Measurements from ENCODE around the gene ZNF536.

Gene ZNF536

GRCh38 chr19:30579419-30579818 lies 207.2 kb downstream of the ZNF536 start:
- DNase-seq: no peak

GRCh38 chr19:30580673-30581072 lies 208.5 kb downstream of the ZNF536 start:
- DNase-seq: no peak

DNA sequence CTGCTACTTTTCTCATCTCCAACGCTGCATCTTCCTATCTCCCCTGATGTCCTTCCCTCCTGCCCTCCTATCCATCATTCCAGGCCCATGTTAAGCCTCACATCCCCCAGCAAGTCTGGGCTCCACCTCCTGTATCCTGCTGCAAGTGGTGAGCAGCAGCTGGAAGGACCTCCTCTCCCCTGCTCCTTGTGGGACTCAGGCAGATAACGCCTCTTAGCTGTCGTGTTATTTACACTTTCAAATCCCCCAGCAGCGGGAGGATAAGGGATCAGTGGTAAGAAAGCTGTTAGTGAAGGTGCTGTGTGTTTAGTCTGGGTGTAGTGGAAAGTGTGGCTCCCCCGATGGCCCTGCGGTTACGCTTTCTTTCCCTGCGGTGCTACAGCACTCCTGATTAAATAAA lies 211.9 kb downstream of the ZNF536 start:
- DNase-seq: no peak

- DNase-seq: no peak
Measured at GRCh38 chr19:30587869-30588268, 215.7 kb downstream of the ZNF536 start.

DNA sequence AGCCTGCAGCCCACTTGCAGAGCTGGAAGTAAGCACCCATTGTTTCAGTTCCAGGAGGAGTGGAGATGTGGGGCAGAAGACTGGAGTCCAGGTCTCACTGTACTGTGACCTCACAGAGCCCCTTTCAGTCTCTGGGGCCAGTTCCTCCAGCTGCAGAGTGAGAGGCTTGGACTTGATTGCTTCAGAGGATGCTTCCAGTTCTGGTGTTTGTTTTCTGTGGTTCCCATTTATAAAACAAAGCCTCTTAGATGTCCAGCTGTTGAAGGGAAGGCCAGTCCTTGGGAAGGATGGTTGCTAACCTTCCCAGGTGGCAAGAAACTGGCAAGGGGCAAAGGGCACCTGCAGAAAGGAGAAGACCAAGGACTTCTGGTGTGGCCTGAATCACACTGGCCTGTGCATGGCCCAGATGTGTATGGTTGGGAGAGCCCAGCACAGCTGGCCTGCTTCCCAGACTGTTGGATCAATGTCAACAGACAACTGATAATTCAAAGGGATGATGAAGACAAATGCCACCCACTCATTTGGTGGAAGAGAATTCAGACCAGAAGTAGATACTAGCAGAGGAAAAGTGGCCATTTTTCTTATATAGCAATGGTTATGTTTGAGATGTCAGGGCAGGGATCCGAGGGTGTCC lies 218.5 kb downstream of the ZNF536 start:
- no peak for DNase-seq

DNA sequence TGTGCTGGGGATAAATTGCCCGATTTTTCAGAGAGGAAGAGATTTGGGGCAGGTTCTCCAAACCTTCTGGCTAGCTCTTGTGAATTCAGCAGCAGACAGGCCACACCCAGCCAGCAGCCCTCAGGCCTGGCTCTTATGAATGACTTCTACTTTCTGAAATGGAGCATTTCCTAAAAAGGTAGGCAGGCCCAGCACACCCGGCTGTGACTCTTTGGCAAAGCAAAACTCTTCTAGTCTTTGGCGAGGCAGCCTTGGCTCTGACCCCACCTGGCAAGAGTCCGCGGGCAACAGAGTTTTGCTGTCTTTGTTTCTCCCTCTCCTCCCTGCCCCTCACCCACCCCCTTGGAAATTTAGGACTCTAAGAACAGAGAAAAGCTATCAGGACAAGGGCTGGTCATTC lies 221.2 kb downstream of the ZNF536 start:
- no peak for DNase-seq

GRCh38 chr19:30593975-30594745 lies 222.0 kb downstream of the ZNF536 start:
- no peak for DNase-seq

DNA sequence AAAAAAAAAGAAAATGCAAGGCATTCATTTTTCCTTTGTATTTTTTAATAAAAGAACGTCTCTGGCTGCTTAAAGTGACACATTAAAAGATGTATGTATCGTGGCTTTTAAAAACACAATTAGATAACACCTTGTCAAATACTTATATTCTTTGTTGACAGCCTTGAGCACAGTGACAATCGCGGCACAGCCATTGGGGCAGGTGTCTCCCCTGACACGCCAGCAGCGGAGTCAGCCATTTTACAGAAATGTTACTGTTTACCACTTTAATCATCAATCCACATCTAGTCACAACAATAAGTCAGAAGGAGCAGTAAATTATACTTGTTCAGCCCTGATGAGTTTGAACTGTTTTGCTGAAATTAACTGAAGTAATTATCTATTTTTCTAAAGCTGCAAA lies 224.1 kb downstream of the ZNF536 start:
- DNase-seq: no peak

- DNase-seq: no peak
Measured at GRCh38 chr19:30596813-30597399, 224.7 kb downstream of the ZNF536 start.

DNA sequence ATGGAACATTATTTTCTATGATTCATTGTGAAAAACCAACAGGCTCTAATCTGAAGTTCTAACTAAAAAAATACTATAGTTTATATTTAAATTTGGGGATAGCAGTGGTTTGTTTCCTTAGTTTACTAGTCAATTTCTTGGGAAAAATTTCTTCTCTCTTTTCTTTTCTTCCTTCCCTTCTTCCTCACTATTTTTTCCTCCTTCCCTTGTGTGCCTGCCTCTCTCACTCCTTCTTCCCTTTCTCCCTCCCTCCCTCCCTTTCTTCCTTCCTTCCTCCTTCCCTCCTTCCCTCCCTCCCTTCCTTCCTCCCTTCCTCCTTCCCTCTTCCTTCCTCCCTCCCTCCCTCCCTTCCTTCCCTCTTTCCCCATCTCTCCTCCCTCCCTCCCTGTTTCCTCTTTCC lies 226.5 kb downstream of the ZNF536 start:
- no peak for DNase-seq

- no peak for DNase-seq
Measured at GRCh38 chr19:30602661-30603350, 230.6 kb downstream of the ZNF536 start.

- DNase-seq: no peak
Measured at GRCh38 chr19:30604657-30605056, 232.5 kb downstream of the ZNF536 start.

GRCh38 chr19:30605333-30605732 lies 233.1 kb downstream of the ZNF536 start:
- DNase-seq: no peak

DNA sequence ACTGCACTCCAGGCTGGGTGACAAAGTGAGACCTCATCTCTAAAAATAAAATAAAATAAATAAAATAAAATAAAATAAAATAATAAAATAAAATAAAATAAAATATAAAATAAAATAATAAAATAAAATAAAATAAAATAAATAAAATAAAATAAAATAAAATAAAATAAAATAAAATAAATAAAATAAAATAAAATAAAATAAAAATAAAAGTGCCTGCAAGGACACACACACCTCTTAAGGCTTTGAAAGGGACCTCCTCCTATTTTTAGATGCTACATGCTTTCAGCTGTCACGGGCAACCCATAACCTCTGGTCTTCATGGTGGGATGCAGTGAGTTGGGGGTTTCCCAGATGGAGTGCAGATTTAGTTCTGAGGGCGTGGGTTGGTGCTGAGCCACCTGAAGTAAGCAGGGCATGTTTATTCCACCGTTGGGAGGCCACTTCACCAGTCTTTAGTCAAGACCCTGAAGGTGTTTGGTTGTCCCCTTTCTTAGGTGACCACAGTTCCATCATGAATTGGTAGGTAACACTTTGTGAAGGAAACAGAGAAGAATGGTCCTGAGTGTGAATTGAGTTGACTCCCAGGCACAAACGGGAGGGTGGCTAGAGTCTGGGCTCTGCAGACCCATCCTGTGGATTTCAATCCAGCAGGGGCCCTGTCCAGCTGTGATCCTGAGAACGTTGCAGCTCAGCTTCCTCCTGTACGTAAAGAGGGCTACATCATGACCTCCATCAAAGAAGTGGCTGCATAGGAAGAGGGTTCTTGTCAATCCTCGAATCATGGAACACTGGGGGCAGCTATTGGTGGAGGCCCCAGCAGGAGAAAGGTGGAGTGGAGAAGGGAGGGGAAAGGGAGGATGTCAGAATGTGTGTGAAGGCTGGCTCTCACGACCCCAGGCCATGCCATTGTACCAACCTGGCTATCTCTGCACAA lies 234.2 kb downstream of the ZNF536 start:
- no peak for DNase-seq
